Keratinocyte (primary cell): ENCODE measurements around the gene TSHZ1. TPM values are rescaled to one million over a fixed set of nuclear protein-coding genes. Genes with fewer than 3 reads are reported as not detected.

ENCODE experiments used
- DNase-seq: peaks from one replicate; pipeline ENCODE4 v3.0.0-alpha.2; 2011; ENCODE audit warnings: low read depth, missing footprints, low spot score
- FAIRE-seq: peaks from 2 replicates; lab custom pipeline; 2011; peaks lifted over from hg19 to GRCh38; lab: Jason Lieb, UNC
- H2AFZ ChIP-seq: 2 replicates; pipeline ENCODE4 v1.6.0; 2012; ENCODE audit warnings: low read length, control low read depth, inconsistent platforms; ENCODE audit not compliant: control insufficient read depth
- H3K27ac ChIP-seq: 2 replicates; pipeline ENCODE4 v1.5.1; 2011; ENCODE audit warnings: low read length; ENCODE audit not compliant: control insufficient read depth, insufficient read depth
- H3K27me3 ChIP-seq: 3 replicates; pipeline ENCODE4 v1.6.0; 2011; ENCODE audit warnings: low read length; ENCODE audit not compliant: control insufficient read depth, insufficient read depth; ENCODE audit errors: extremely low read depth
- H3K36me3 ChIP-seq, 2 experiments: 2 replicates in 1 of 2; 3 replicates in 1 of 2; pipeline ENCODE4 v1.5.1; 2011; ENCODE audit warnings: low read length in 2 of 2, mild to moderate bottlenecking in 1 of 2; ENCODE audit not compliant: control insufficient read depth in 2 of 2, insufficient read depth in 2 of 2; ENCODE audit errors: extremely low read depth in 1 of 2
- H3K4me1 ChIP-seq: 3 replicates; pipeline ENCODE4 v1.5.1; 2011; ENCODE audit warnings: low read length; ENCODE audit not compliant: control insufficient read depth, insufficient read depth; ENCODE audit errors: extremely low read depth
- H3K4me2 ChIP-seq: 3 replicates; pipeline ENCODE4 v1.6.0; 2011; ENCODE audit warnings: low read depth, low read length; ENCODE audit not compliant: control insufficient read depth, insufficient read depth; ENCODE audit errors: extremely low read depth
- H3K4me3 ChIP-seq, 3 experiments: fragments of 200-600 bp in 1 of 3; sonication (generic) in 1 of 3; 2 replicates in 2 of 3; 3 replicates in 1 of 3; pipeline ENCODE4 v1.5.1; 2011 to 2016; ENCODE audit warnings: low read length in 3 of 3, mild to moderate bottlenecking in 3 of 3, control low read depth in 2 of 3, inconsistent platforms in 1 of 3, low read depth in 1 of 3, mixed read lengths in 1 of 3, mixed run types in 1 of 3, moderate library complexity in 1 of 3; ENCODE audit not compliant: control insufficient read depth in 2 of 3, insufficient read depth in 2 of 3; ENCODE audit errors: extremely low read depth in 1 of 3
- H3K79me2 ChIP-seq: 2 replicates; pipeline ENCODE4 v1.6.0; 2012; ENCODE audit warnings: low read length; ENCODE audit not compliant: control insufficient read depth, insufficient read depth
- H3K9ac ChIP-seq: 3 replicates; pipeline ENCODE4 v1.6.0; 2011; ENCODE audit warnings: low read length; ENCODE audit not compliant: control insufficient read depth, insufficient read depth; ENCODE audit errors: extremely low read depth
- H3K9me1 ChIP-seq: 3 replicates; pipeline ENCODE4 v1.6.0; 2011; ENCODE audit warnings: low read length; ENCODE audit not compliant: control insufficient read depth, insufficient read depth; ENCODE audit errors: extremely low read depth
- H3K9me3 ChIP-seq: 2 replicates; pipeline ENCODE4 v1.5.1; 2012; ENCODE audit warnings: low read depth, low read length; ENCODE audit not compliant: control insufficient read depth
- H4K20me1 ChIP-seq: 3 replicates; pipeline ENCODE4 v1.6.0; 2011; ENCODE audit warnings: low read length; ENCODE audit not compliant: control insufficient read depth, insufficient read depth; ENCODE audit errors: extremely low read depth
- EZH2 ChIP-seq: IDR thresholded peaks from one replicate; pipeline ENCODE4 v1.6.1; 2012; ENCODE audit warnings: inconsistent platforms, mild to moderate bottlenecking, low read length, moderate library complexity
- dilution Hi-C: fragments of 300-500 bp; cut with MboI; formaldehyde crosslinking; loops from one replicate; pipeline ENCODE4 v1.7.0; 2020; ENCODE audit warnings: low sequenced_read_pairs; ENCODE audit not compliant: extremely low pct_ligation_motif_present
- polyA plus RNA-seq, 5 experiments: library from polyadenylated mRNA; depleted of rRNA in 3 of 5; stranded (reverse) in 3 of 5; stranded (forward) in 1 of 5; unstranded in 1 of 5; fragments of >200 nt; gene quantifications; 1 replicate in 1 of 5; 2 replicates in 3 of 5; 3 replicates in 1 of 5; pipeline versions ENCODE4 v1.2.1 to v1.2.3, GENCODE V29; 2011 to 2012; ENCODE audit warnings: missing spikeins in 2 of 5, low read depth in 1 of 5, low replicate concordance in 1 of 5
- TF ChIP-seq, protein P1 (sequence below), 3 experiments: IDR thresholded peaks in 1 of 3; conservative IDR thresholded peaks in 1 of 3; optimal IDR thresholded peaks in 1 of 3; 2 replicates in 2 of 3; 3 replicates in 1 of 3; pipeline versions ENCODE3 to v1.5.1; 2011; ENCODE audit warnings: low read length in 3 of 3, mild to moderate bottlenecking in 3 of 3, moderate library complexity in 2 of 3, control low read depth in 1 of 3, inconsistent platforms in 1 of 3; ENCODE audit not compliant: insufficient read depth in 2 of 3; ENCODE audit errors: extremely low read depth in 1 of 3

Gene TSHZ1
- polyA plus RNA-seq, 1 donor (not counting 4 experiments of a cell fraction or from before 2014, with no cell fraction given) = 2.2 TPM

- no peak overlapping the region for H3K4me3 ChIP-seq
- H2AFZ ChIP-seq = no peak overlapping the region
- no peaks in the 10 kb centered on the region for H3K4me1 ChIP-seq
- H3K27ac ChIP-seq = no peak overlapping the region
- no peak for TF ChIP-seq EZH2
- TF ChIP-seq, protein P1, sequence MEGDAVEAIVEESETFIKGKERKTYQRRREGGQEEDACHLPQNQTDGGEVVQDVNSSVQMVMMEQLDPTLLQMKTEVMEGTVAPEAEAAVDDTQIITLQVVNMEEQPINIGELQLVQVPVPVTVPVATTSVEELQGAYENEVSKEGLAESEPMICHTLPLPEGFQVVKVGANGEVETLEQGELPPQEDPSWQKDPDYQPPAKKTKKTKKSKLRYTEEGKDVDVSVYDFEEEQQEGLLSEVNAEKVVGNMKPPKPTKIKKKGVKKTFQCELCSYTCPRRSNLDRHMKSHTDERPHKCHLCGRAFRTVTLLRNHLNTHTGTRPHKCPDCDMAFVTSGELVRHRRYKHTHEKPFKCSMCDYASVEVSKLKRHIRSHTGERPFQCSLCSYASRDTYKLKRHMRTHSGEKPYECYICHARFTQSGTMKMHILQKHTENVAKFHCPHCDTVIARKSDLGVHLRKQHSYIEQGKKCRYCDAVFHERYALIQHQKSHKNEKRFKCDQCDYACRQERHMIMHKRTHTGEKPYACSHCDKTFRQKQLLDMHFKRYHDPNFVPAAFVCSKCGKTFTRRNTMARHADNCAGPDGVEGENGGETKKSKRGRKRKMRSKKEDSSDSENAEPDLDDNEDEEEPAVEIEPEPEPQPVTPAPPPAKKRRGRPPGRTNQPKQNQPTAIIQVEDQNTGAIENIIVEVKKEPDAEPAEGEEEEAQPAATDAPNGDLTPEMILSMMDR (optimal IDR thresholded peaks at IDR 0.05 in 1 of 3, IDR thresholded peaks at IDR 0.05 in 1 of 3, conservative IDR thresholded peaks at IDR 0.05 in 1 of 3; ENCODE audit: extremely low read depth in 1 of 3, insufficient read depth in 2 of 3, low read length in 3 of 3) = no peak
- DNase-seq (no peak), FAIRE-seq (no peak)
- no peaks in the 10 kb centered on the region for H3K36me3 ChIP-seq
- H3K79me2 ChIP-seq = no peaks in the 10 kb centered on the region
- no peaks in the 10 kb centered on the region for H3K9me1 ChIP-seq
- dilution Hi-C loops = no loop called here
- no peaks in the 10 kb centered on the region for H3K27me3 ChIP-seq
- H3K9me3 ChIP-seq = no peaks in the 10 kb centered on the region
- H3K9ac ChIP-seq = no peak overlapping the region
- no peaks in the 10 kb centered on the region for H4K20me1 ChIP-seq
- no peak overlapping the region for H3K4me2 ChIP-seq
Measured at GRCh38 chr18:75261430-75262223, 51.0 kb downstream of the TSHZ1 start.

DNA sequence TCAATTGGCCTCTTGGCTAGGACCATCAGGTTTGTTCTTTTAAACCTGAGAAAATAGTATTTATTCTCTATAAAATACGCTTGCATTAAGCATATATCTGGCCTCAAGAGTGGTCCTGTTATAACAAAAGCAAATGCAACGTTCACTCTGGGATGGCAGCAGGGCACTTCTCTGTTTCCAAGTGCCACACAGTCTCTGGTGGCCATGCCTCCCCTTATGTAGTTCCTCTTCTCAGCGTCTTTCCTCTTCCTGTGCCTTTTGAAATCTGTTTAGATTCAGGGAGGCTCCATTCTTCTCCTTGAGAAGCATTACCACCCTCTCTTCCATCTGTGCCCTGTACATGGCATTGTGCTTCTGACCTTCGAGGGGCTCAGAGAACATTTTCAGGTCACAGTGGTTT lies 51.9 kb downstream of the TSHZ1 start:
- FAIRE-seq (no peak), DNase-seq (no peak)
- Histone ChIP-seq H3K9me3 (no peaks in the 10 kb centered on the region), H3K9me1 (no peaks in the 10 kb centered on the region), H3K36me3 (no peaks in the 10 kb centered on the region), H4K20me1 (no peaks in the 10 kb centered on the region), H3K4me3 (no peak overlapping the region), H3K79me2 (no peaks in the 10 kb centered on the region), H3K4me2 (no peak overlapping the region), H3K27me3 (no peaks in the 10 kb centered on the region), H3K9ac (no peak overlapping the region), H3K27ac (no peak overlapping the region), H2AFZ (no peak overlapping the region), H3K4me1 (no peaks in the 10 kb centered on the region)
- dilution Hi-C loops = no loop called here
- no peak for TF ChIP-seq EZH2
- TF ChIP-seq, protein P1 (optimal IDR thresholded peaks at IDR 0.05 in 1 of 3, IDR thresholded peaks at IDR 0.05 in 1 of 3, conservative IDR thresholded peaks at IDR 0.05 in 1 of 3; ENCODE audit: extremely low read depth in 1 of 3, insufficient read depth in 2 of 3, low read length in 3 of 3) = no peak
